HFFc6 (cell line): Measurements from ENCODE around the gene AGBL2. TPM values are rescaled to one million over a fixed set of nuclear protein-coding genes. Genes with fewer than 3 reads are reported as not detected.
"Not testable (repeated sequence)": the region's sequence is repeated elsewhere in the genome, so short reads cannot be mapped to it uniquely, and the experiment has no call there.

Experiments used
- DNase-seq: peaks from one replicate; pipeline ENCODE4 v3.0.0-alpha.2; 2018
- H3K27ac Mint-ChIP-seq: 2 replicates; pipeline ENCODE4 v1.8.0; 2020; ENCODE audit warnings: mild to moderate bottlenecking, mixed read lengths
- H3K27me3 Mint-ChIP-seq: 2 replicates; pipeline ENCODE4 v1.8.0; 2021; ENCODE audit warnings: mild to moderate bottlenecking, moderate library complexity, mixed read lengths; ENCODE audit not compliant: insufficient read depth
- H3K36me3 Mint-ChIP-seq: 2 replicates; pipeline ENCODE4 v1.8.0; 2021; ENCODE audit warnings: low read depth, mixed read lengths
- H3K4me1 Mint-ChIP-seq: 2 replicates; pipeline ENCODE4 v1.8.0; 2020; ENCODE audit warnings: low read depth, mixed read lengths
- H3K4me3 Mint-ChIP-seq: 2 replicates; pipeline ENCODE4 v1.8.0; 2020; ENCODE audit warnings: mild to moderate bottlenecking, moderate library complexity, mixed read lengths
- H3K9me3 Mint-ChIP-seq: 2 replicates; pipeline ENCODE4 v1.8.0; 2020; ENCODE audit warnings: mild to moderate bottlenecking, mixed read lengths
- total RNA-seq, 6 experiments: library from RNA; stranded (reverse); fragmentation: NEBNext Ultra II Directional; extraction: Animal tissue kit (Norgen Biotek cat#: 25700); gene quantifications; 2 replicates in 1 of 6; 3 replicates in 5 of 6; pipeline ENCODE4 v1.2.3, GENCODE V29; 2021
- TF ChIP-seq, protein P1 (sequence below): fragments of 200-600 bp; sonication (generic); IDR thresholded peaks from 2 replicates; pipeline ENCODE4 v1.5.0; 2021; ENCODE audit warnings: antibody characterized with exemption, mild to moderate bottlenecking

The AGBL2 gene
- total RNA-seq, 6 experiments from 2014 or later = 0.71 to 1.8 (median 1.2) TPM

DNA sequence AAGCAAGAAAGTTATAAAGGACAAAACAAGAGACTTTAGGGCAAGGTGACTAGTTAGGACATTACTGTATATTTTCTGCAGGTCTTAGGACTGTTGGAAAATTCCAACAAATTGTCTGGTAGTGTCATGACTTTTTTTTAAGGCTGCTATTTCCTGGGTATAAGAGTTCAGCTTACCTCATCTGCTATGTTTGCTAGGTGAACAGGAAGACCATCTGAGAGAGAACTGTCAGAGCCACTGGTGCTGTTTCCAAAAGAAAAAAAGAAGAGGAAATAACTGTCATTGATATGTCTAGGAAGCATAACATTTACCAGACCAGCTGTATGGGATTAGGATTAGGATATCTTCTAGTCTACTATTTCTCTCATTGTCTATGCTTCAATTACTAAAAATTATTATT is 46.5 kb downstream of the AGBL2 start:
- H3K27ac Mint-ChIP-seq = no peak overlapping the region
- H3K27me3 Mint-ChIP-seq = no peaks in the 10 kb centered on the region; the same call in 1 of the 2 replicates
- H3K4me1 Mint-ChIP-seq = peaks cover 7% of the 10 kb centered on the region; the same call in 1 of the 2 replicates
- TF ChIP-seq, protein P1, sequence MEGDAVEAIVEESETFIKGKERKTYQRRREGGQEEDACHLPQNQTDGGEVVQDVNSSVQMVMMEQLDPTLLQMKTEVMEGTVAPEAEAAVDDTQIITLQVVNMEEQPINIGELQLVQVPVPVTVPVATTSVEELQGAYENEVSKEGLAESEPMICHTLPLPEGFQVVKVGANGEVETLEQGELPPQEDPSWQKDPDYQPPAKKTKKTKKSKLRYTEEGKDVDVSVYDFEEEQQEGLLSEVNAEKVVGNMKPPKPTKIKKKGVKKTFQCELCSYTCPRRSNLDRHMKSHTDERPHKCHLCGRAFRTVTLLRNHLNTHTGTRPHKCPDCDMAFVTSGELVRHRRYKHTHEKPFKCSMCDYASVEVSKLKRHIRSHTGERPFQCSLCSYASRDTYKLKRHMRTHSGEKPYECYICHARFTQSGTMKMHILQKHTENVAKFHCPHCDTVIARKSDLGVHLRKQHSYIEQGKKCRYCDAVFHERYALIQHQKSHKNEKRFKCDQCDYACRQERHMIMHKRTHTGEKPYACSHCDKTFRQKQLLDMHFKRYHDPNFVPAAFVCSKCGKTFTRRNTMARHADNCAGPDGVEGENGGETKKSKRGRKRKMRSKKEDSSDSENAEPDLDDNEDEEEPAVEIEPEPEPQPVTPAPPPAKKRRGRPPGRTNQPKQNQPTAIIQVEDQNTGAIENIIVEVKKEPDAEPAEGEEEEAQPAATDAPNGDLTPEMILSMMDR = no peak
- no peaks in the 10 kb centered on the region for H3K36me3 Mint-ChIP-seq
- H3K9me3 Mint-ChIP-seq = no peaks in the 10 kb centered on the region
- H3K4me3 Mint-ChIP-seq = no peak overlapping the region
- DNase-seq = no peak

DNA sequence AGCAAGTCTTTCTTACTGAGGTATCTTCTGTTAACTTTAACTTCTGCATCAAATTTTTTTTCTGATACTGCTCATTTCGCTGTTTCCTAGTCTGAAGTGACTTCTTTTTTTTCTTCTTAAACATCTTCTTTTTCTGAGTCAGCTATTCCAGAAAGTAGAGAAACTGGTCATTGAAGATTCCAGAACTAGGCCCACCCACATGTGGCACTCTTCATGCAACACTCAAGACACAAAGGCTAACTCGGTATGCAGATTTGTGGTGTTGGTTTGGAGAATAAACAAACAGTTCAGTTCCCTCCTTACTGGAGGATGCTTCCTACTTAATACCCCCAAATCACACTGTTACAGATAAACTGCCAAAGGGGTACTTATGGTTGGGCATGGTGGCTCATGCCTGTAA is 47.6 kb downstream of the AGBL2 start:
- H3K27ac Mint-ChIP-seq = no peak overlapping the region
- H3K27me3 Mint-ChIP-seq = no peaks in the 10 kb centered on the region; the same call in 1 of the 2 replicates
- peaks cover 5% of the 10 kb centered on the region; the same call in 1 of the 2 replicates for H3K4me1 Mint-ChIP-seq
- no peak overlapping the region for H3K4me3 Mint-ChIP-seq
- TF ChIP-seq, protein P1 = no peak
- no peak for DNase-seq
- H3K9me3 Mint-ChIP-seq = no peaks in the 10 kb centered on the region
- no peaks in the 10 kb centered on the region for H3K36me3 Mint-ChIP-seq

DNA sequence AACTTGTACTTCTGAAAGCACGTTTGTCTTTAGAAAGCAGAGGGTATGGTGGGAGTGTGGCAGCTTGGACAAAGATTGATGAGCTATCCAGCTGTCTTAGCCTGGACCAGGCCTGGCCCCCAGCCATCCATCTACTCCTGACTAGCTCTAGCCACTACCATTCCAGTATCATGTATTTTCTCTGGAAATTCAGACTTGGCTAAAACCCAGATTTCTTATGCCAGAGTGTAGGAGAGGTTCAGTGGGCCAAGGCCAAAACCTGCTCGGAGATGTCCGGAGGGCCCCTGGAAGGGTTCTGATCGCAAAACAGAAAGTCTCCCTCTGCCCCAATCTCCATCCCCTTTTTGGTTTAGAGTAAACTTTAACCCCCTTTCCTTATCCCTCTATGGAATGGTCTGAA is 48.0 kb downstream of the AGBL2 start:
- no peaks in the 10 kb centered on the region for H3K36me3 Mint-ChIP-seq
- H3K4me1 Mint-ChIP-seq = peaks cover under 1% of the 10 kb centered on the region; the same call in 1 of the 2 replicates
- DNase-seq = no peak
- H3K27me3 Mint-ChIP-seq = no peaks in the 10 kb centered on the region; the same call in 1 of the 2 replicates
- TF ChIP-seq, protein P1 = no peak
- H3K27ac Mint-ChIP-seq = no peak overlapping the region
- H3K4me3 Mint-ChIP-seq = no peak overlapping the region
- no peaks in the 10 kb centered on the region for H3K9me3 Mint-ChIP-seq

DNA sequence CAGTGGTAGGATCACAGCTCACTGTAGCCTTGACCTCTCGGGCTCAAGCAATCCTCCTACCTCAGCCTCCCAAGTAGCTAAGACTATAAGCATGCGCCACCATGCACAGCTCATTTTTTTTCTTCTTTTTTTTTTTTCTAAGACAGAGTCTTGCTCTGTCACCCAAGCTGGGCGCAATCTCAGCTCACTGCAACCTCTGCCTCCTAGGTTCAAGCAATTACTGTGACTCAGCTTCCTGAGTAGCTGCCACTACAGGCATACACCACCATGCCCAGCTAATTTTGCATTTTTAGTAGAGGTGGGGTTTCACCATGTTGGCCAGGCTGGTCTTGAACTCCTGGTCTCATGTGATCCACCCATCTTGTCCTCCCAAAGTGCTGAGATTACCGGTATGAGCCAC is 50.2 kb downstream of the AGBL2 start:
- H3K4me1 Mint-ChIP-seq, H3K36me3 Mint-ChIP-seq: not testable (repeated sequence)

DNA sequence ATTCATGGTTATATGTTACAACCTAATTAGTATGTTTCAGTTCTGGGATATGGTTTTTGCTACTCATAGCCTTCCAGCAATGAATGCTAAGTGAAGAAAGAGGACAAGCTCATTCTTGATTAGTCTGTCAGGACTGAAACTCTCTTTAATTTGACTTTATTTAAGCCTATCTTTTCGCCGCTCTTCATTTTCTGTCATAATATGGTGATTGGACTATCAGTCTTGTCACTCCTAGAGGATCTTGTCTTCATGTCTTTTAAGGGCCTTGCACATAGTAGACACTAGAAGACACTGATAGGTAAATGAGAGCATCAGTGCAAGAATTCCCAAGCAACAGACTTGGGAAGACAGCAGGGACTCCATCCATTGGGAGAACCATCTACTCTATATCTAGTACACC is 53.9 kb downstream of the AGBL2 start:
- Mint-ChIP-seq H3K27ac (no peak overlapping the region), H3K4me1 (no peaks in the 10 kb centered on the region), H3K9me3 (no peaks in the 10 kb centered on the region), H3K27me3 (no peaks in the 10 kb centered on the region; the same call in none of the 2 replicates), H3K4me3 (no peak overlapping the region), H3K36me3 (no peaks in the 10 kb centered on the region)
- no peak for DNase-seq
- TF ChIP-seq, protein P1 = no peak

More for the DNA sequence above, 50.2 kb downstream of the AGBL2 start:
- not testable (repeated sequence) for H3K27me3 Mint-ChIP-seq, H3K9me3 Mint-ChIP-seq, DNase-seq, H3K27ac Mint-ChIP-seq, H3K4me3 Mint-ChIP-seq

DNA sequence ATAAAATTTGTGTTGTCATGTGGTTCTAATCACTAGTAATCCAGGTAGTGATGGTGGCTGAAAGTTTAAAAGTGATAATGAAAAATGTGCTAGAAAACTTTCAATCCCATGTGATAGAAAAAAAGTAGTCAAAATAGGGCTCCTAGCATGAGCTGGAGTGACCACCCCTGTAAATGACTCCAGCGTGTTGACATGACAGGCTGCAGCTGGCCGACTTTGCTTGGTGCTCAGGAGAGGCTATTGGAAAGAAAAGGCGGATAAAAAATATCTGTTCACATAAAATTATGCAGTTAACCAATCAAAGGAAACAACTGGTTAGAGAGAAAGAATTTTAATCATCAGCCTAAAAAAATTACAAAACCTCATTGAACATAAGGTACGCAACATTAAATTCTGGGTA is 55.9 kb downstream of the AGBL2 start:
- Mint-ChIP-seq H3K36me3 (no peaks in the 10 kb centered on the region), H3K27me3 (no peaks in the 10 kb centered on the region; the same call in none of the 2 replicates), H3K4me3 (no peak overlapping the region), H3K27ac (no peak overlapping the region), H3K9me3 (no peaks in the 10 kb centered on the region), H3K4me1 (no peaks in the 10 kb centered on the region)
- TF ChIP-seq, protein P1 = no peak
- DNase-seq = no peak
